Heart right ventricle (tissue), 16 donors: ENCODE measurements around the gene CFH. TPM values are rescaled to one million over a fixed set of nuclear protein-coding genes. Genes with fewer than 3 reads are reported as not detected.
"Not testable (repeated sequence)": the region's sequence is repeated elsewhere in the genome, so short reads cannot be mapped to it uniquely, and the experiment has no call there.

Experiments
- ATAC-seq, 8 donors: fragments of 200-7000 bp; cut with Tn5 transposase; one replicate each; pipeline ENCODE4 v1.9.1; 2020; ENCODE audit warnings: mild to moderate bottlenecking in 8 of 8, moderate library complexity in 8 of 8, moderate number of reproducible peaks in 1 of 8
- DNase-seq, 2 donors: peaks; one replicate each; pipeline ENCODE4 v3.0.0-alpha.2; 2020
- H3K27ac ChIP-seq, 10 donors: fragments of 200-600 bp; sonication (generic) in 2 of 10; one replicate each; pipeline versions ENCODE4 v1.5.0 to v1.8.0; 2020 to 2022; ENCODE audit warnings: mild to moderate bottlenecking in 3 of 10
- H3K27me3 ChIP-seq, 7 donors: fragments of 200-600 bp; one replicate each; pipeline ENCODE4 v1.8.0; 2021 to 2022; ENCODE audit warnings: mild to moderate bottlenecking in 2 of 7
- H3K36me3 ChIP-seq, 9 donors: fragments of 200-600 bp; sonication (generic) in 1 of 9; one replicate each; pipeline versions ENCODE4 v1.5.0 to v1.8.0; 2020 to 2022; ENCODE audit warnings: mild to moderate bottlenecking in 2 of 9
- H3K4me1 ChIP-seq, 9 donors: fragments of 200-600 bp; sonication (generic) in 1 of 9; one replicate each; pipeline versions ENCODE4 v1.5.0 to v1.8.0; 2020 to 2022; ENCODE audit warnings: mild to moderate bottlenecking in 4 of 9
- H3K4me3 ChIP-seq, 10 donors: fragments of 200-600 bp; sonication (generic) in 2 of 10; one replicate each; pipeline versions ENCODE4 v1.5.0 to v1.8.0; 2020 to 2022; ENCODE audit warnings: mild to moderate bottlenecking in 7 of 10, moderate library complexity in 2 of 10
- H3K9me3 ChIP-seq, 11 donors: fragments of 200-600 bp in 10 of 11; sonication (generic) in 2 of 11; one replicate each; pipeline versions ENCODE4 v1.5.0 to v1.8.0; 2013 to 2022; ENCODE audit warnings: mild to moderate bottlenecking in 2 of 11, control low read depth in 1 of 11, moderate library complexity in 1 of 11
- WGBS, 2 donors: extraction: QIAGEN DNeasy Blood & Tissue Kit; methylation state at CpG; one replicate each; pipeline ENCODE4 v1.1.7; 2013; ENCODE audit warnings: inconsistent platforms in 1 of 2; 5-methylcytosine and 5-hydroxymethylcytosine counted together
- intact Hi-C, 10 donors: fragments of 100-400 bp; cut with DNase I; formaldehyde crosslinking; loops; one replicate each; pipeline versions ENCODE4 v1.11.1 to v1.14.2; 2022
- polyA plus RNA-seq, 2 donors: library from polyadenylated mRNA; stranded (reverse); fragments of 200-250 nt; gene quantifications; one replicate each; pipeline ENCODE4 v1.2.3, GENCODE V29; 2013
- total RNA-seq, 10 donors: library from RNA; stranded (reverse); fragmentation: NEBNext Ultra II Directional in 3 of 10; extraction: Animal tissue kit (Norgen Biotek cat#: 25700) in 3 of 10; gene quantifications; one replicate each; pipeline versions ENCODE4 v1.2.1 to v1.2.4, GENCODE V29; 2021 to 2023
- TF ChIP-seq, protein P1 (sequence below), 9 donors: fragments of 200-600 bp; sonication (generic) in 2 of 9; IDR thresholded peaks; one replicate each; pipeline versions ENCODE4 v1.5.0 to v1.8.0; 2021 to 2022; ENCODE audit warnings: antibody characterized with exemption in 9 of 9, mild to moderate bottlenecking in 5 of 9, moderate library complexity in 1 of 9
- donor health status: Arrhythmogenic right ventricular cardiomyopathy.
- donor health status: ischemic (EF 13 %, LVEDD 7.1; RV severe dilation, severe dysfunction).
- donor health status: healthy with polysubstance abuse.
- donor health status: DM: no; HTN: yes; CAD: no.
- donor health status: DM: no; HTN: no; CAD: no.
- donor health status: ischemic (EF 25% LVEDD 6.9; RV normal size, moderate dysfunction).
- donor health status: ischemic (EF 25% LVEDD 5.7; RV mildly dilated, moderate dysfunction).
- donor health status: healthy.
- donor health status: DM: yes; HTN: yes; CAD: no.
- donor health status: Ischemic cardiomyopathy.
- donor health status: ischemic (EF 35%, LVEDD 5.7; RV mildly dilated, moderate dysfunction).
- donor health status: nonischemic (EF 11% LVEDD 7.7; RV severe dilation, severe dysfunction).
- donor health status: DM: yes; HTN: yes; CAD: no.
- donor health status: PGD.
- donor health status: ischemic (EF 29% LVEDD 5.4; RV normal size, mild dysfunction).
- donor health status: nonischemic (EF 23%, LVEDD 6.1; RV moderate dilation, normal function).

CFH gene
- total and polyA plus RNA-seq, 12 donors, result 12.7 to 50.5 (median 28.5) TPM

DNA sequence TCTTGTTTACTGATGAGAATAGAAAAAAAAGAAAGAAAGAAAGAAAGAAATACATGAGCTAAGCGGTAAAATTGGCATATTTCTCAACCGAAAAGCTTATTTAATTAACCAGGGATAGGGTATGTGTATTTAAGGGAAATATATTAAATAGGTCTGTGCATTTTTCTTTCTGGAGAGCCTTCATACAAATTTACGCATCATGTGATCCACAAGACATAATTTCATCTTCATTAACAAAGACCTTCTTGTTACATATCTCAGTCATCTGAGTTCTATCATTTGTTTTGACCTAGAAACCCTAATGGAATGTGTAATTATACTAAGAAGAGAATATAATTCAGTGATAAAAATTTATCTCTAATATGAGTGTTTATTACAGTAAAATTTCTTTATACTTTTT is 37.2 kb downstream of the CFH start:
- DNase-seq, result no peak
- ATAC-seq, result no peak
- no peaks in the 10 kb centered on the region for H3K27me3 ChIP-seq
- TF ChIP-seq, protein P1, sequence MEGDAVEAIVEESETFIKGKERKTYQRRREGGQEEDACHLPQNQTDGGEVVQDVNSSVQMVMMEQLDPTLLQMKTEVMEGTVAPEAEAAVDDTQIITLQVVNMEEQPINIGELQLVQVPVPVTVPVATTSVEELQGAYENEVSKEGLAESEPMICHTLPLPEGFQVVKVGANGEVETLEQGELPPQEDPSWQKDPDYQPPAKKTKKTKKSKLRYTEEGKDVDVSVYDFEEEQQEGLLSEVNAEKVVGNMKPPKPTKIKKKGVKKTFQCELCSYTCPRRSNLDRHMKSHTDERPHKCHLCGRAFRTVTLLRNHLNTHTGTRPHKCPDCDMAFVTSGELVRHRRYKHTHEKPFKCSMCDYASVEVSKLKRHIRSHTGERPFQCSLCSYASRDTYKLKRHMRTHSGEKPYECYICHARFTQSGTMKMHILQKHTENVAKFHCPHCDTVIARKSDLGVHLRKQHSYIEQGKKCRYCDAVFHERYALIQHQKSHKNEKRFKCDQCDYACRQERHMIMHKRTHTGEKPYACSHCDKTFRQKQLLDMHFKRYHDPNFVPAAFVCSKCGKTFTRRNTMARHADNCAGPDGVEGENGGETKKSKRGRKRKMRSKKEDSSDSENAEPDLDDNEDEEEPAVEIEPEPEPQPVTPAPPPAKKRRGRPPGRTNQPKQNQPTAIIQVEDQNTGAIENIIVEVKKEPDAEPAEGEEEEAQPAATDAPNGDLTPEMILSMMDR (IDR thresholded peaks at IDR 0.05), result no peak
- H3K4me1 ChIP-seq, result no peaks in the 10 kb centered on the region
- H3K27ac ChIP-seq, result no peak overlapping the region
- H3K36me3 ChIP-seq, result peaks cover 0 to 62% (median 5%) of the 10 kb centered on the region in 9 donors
- no peaks in the 10 kb centered on the region for H3K9me3 ChIP-seq
- no peak overlapping the region for H3K4me3 ChIP-seq
- WGBS, 2 donors, result 97 to 99% methylated on average over 3 of the region's 3 CpGs
- intact Hi-C loops, result no loop called here

DNA sequence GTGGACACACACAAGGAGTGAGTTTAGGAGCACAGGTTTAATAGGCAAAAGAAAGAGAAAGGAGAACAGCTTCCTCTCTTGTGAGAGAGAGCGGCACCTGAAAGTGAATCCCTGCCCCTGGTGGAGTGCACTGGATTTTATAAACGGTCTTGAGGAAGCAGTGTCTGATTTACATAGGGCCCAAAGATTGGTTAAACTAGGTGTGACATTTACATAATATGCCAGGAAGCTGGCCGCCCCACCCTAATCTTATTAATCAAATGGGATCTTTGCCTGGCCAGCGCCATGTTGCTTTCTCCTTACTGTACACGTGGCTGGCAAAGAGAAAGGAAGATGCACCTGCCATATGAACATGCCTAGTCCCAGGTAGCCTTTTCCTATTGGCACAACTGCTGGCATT is 38.7 kb downstream of the CFH start:
- ATAC-seq (no peak), DNase-seq (no peak)
- H3K36me3 ChIP-seq, result peaks cover 0 to 60% (median 5%) of the 10 kb centered on the region in 9 donors
- H3K4me1 ChIP-seq, result no peaks in the 10 kb centered on the region
- WGBS, 2 donors, result 70% methylated on average over 5 of the region's 5 CpGs
- TF ChIP-seq, protein P1 (IDR thresholded peaks at IDR 0.05), result no peak
- no peak overlapping the region for H3K27ac ChIP-seq
- peaks cover 0 to 7% (median 0%) of the 10 kb centered on the region in 11 donors for H3K9me3 ChIP-seq
- H3K4me3 ChIP-seq, result no peak overlapping the region
- intact Hi-C loops, result no loop called here
- H3K27me3 ChIP-seq, result no peaks in the 10 kb centered on the region

DNA sequence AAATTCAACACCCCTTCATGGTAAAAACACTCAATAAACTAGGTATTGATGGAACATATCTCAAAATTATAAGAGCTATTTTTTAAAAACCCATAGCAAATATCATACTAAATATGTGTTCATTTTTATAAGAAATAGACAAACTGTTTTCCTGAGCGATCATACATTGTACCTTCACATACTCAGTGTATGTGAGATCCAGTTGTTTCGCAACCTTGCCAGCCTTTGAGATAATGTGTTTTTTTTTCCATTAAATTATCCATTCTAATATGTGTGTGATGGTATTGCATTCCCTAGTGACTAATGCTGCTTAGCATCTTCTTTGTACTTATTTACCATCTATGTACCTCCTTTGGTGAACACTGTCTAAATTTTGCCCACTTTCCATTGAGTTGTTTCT is 47.1 kb downstream of the CFH start:
- no peak overlapping the region for H3K4me3 ChIP-seq
- no peaks in the 10 kb centered on the region for H3K27me3 ChIP-seq
- peaks cover 0 to 7% (median 0%) of the 10 kb centered on the region in 11 donors for H3K9me3 ChIP-seq
- intact Hi-C loops, result no loop called here
- no peak overlapping the region for H3K27ac ChIP-seq
- DNase-seq (no peak), ATAC-seq (no peak)
- no peaks in the 10 kb centered on the region for H3K4me1 ChIP-seq
- TF ChIP-seq, protein P1 (IDR thresholded peaks at IDR 0.05), result no peak
- H3K36me3 ChIP-seq, result peaks cover 0 to 29% (median 0%) of the 10 kb centered on the region in 9 donors
- 96% methylated on average over 2 of the region's 2 CpGs for WGBS, 2 donors

DNA sequence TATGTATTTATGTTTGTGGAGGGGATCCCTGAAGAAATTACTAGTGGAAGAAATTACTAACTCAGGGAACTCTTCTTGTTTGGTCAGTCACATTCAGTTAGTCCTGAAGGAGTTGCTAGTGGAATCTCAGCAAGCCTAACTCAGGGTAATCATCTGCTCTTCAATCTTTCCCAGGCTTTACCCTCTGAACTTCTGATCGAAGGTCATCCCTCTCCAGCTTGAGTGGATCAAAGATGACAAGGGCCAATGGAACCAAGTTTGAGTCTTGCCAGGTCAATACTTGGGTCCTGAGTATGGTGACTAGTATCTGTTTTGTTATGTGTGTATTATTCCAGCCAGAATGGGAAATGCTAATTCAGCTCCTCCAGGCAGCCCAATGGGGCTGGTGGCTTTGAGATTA is 49.3 kb downstream of the CFH start:
- Histone ChIP-seq H3K4me3 (no peak overlapping the region), H3K27me3 (no peaks in the 10 kb centered on the region), H3K27ac (no peak overlapping the region), H3K9me3 (peaks cover 0 to 6% (median 0%) of the 10 kb centered on the region in 11 donors), H3K4me1 (no peaks in the 10 kb centered on the region), H3K36me3 (peaks cover 0 to 24% (median 0%) of the 10 kb centered on the region in 9 donors)
- TF ChIP-seq, protein P1 (IDR thresholded peaks at IDR 0.05), result no peak
- ATAC-seq, result no peak
- DNase-seq, result no peak
- intact Hi-C loops, result no loop called here
- 74 to 86% methylated on average over 1 of the region's 1 CpG for WGBS, 2 donors

DNA sequence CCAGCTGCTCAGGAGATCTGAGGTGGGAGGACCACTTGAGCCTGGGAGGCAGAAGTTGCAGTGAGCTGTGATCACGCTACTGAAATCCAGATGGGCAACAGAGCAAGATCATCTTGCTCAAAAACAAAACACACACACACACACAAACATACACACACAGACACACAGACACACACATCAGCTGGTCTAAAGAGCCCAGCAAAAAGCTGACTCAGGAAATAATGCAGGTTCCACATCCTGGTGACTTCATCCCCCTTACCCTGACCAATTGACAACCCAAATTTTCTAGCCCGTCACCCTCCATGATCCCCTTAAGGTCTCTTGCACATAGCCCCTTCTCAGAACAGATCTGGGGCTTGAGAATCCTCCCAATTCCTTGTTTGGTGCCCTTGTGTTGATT is 58.0 kb downstream of the CFH start:
- peaks cover 0 to 14% (median 0%) of the 10 kb centered on the region in 9 donors for H3K36me3 ChIP-seq
- WGBS, 2 donors, result 81 to 91% methylated on average over 2 of the region's 2 CpGs
- H3K9me3 ChIP-seq, ATAC-seq, H3K27ac ChIP-seq, H3K4me1 ChIP-seq, H3K27me3 ChIP-seq, intact Hi-C loops, DNase-seq, H3K4me3 ChIP-seq: not testable (repeated sequence)
